H54 (cell line): ENCODE results near the gene PDAP1.
"Not testable (repeated sequence)": the region's sequence is repeated elsewhere in the genome, so short reads cannot be mapped to it uniquely, and the experiment has no call there.

Experiments used
- DNase-seq: peaks from one replicate; pipeline ENCODE4 v3.0.0; 2011; ENCODE audit warnings: low spot score, mixed read lengths; ENCODE audit not compliant: insufficient read length
- FAIRE-seq: peaks from 3 replicates; lab custom pipeline; 2011; peaks lifted over from hg19 to GRCh38; lab: Jason Lieb, UNC
- POLR2A ChIP-seq: IDR thresholded peaks from 2 replicates; pipeline ENCODE4 v1.6.1; 2011; ENCODE audit warnings: low read depth, mild to moderate bottlenecking, low read length

The PDAP1 gene

DNA sequence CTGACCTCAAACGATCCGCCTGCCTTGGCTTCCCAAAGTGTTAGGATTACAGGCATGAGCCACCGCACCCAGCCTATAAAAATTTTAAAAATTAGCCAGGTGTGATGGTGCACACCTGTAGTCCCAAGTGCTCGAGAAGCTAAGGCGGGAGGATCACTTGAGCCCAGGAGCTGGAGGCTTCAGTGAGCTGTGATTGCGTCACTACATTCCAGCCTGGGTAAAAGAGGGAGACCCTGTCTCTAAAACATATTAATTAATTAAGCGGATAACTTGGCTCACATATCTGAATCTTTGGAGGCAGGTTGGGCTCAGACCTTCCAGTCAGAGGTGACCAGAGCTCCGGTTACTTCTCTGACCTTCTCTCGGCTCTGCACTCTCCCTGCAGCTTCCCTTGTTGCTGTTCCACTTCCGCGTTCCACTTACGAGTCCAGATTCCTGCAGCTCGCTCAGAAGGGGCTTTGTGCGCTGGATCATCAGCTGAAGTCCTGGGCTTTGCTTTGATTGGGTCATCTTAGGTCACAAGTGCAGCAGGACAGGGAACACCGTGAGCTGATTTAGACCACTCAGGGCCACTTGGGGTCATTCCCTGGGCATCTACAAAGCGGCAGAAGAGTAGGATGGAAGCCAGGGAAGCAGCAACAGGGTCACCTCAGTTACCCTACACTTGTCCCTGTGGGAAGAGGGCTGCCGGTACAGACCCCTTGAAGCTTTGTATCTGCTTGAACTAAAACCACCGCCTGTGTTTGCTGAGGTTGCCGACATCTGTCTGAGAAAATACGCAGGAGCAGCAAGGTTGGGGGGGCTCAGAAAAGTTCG lies 35.9 kb downstream of the PDAP1 start:
- TF ChIP-seq POLR2A, result no peak
- FAIRE-seq, result no peak
- no peak for DNase-seq

DNA sequence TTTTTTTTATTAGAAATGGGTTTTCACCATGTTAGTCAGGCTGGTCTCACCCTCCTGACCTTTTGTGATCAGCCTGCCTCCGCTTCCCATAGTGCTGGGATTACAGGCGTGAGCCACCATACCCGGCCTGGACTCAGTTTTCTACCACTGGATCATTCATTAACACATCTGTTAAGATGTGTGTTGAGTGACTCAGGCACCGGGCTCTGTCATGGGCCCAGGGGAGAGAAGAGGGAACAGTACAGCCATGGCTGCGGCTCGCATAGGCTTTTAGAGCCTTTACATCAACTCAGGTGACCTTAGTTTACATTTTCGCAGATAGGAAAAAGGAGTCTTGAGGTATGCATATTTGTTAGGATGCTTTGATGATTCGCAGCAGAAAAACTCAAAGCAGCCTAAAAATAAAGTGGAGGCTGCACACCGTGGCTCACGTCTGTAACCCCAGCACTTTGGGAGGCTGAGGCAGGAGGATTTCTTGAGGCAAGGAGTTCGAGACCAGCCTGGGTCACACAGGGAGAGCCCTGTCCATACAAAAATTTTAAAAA lies 36.9 kb downstream of the PDAP1 start:
- no peak for TF ChIP-seq POLR2A
- DNase-seq (no peak), FAIRE-seq (no peak)

DNA sequence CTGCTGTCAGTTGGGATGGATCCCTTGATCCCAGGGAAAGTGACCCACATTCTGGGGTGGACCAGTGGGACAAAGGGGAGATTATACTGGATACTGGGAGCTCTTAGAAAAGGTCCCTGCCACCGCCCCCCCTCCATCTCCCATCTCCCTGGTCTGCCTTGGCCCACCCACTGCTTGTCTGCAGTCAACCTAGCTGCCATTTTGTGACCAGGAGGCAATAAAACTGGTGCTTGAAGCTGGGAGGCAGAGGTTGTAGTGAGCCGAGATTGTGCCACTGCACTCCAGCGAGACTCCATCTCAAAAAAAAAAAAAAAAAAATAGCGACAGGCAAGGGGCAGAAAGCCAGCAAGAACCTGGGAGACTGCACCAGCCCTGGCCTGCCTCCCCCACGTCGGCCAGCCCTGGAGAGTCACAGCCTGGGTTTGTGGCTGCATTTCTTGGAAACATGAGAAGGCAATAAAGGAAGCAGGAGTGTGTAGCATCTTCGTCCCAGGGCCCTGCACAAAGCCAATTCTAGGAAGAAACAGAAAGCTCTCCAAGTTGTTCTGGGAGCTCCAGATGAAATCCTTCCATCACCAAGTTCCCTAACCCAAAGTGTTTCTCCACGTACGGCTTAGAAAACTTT lies 38.5 kb downstream of the PDAP1 start:
- FAIRE-seq (no peak), DNase-seq (no peak)
- TF ChIP-seq POLR2A, result no peak

DNA sequence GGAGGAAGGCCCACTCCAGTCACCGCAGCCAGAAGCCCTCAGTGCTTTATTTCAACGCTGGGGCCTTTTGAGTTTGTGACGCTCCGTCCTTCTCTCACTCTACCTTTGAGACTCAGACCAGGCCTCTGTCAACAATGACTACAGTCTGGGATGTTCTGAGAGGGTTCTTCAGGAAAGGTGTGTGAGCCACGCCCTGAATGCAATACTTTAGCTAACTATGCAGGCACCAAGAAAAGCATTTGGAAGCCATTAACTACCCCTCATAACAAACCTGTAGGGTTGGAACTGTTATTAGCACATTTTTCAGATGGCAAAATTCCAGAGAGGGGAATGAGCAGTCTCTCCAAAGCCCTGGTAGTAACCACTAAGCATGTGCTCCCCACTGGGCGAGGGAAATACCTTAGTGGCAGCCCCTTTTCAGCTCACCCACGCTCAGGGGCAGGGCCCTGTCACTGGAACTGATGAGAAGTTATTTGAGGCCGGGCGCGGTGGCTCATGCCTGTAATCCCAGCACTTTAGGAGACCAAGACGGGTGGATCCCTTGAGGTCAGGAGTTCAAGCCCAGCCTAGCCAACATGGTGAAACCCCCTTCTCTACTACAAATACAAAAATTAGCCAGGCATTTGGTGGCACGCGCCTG lies 39.5 kb downstream of the PDAP1 start:
- FAIRE-seq (no peak), DNase-seq (no peak)
- TF ChIP-seq POLR2A, result no peak

DNA sequence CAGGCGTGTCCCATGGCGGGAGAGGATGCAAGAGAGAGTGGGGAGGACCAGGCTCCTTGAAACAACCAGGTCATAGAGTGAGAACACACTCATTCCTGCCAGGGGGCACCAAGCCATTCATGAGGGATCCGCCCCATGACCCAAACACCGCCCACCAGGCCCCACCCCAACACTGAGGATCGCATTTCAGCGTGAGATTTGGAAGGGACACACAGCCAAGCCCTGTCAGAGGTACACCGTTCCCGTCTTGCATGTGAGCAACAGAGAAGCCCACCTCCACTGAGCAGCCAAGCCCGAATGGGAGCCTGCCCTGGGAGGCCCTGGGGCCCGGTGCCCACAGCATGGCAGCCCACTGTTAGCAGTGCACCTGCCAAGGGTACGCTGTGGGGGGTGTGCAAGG lies 41.8 kb downstream of the PDAP1 start:
- no peak for TF ChIP-seq POLR2A
- FAIRE-seq, result no peak
- no peak for DNase-seq

DNA sequence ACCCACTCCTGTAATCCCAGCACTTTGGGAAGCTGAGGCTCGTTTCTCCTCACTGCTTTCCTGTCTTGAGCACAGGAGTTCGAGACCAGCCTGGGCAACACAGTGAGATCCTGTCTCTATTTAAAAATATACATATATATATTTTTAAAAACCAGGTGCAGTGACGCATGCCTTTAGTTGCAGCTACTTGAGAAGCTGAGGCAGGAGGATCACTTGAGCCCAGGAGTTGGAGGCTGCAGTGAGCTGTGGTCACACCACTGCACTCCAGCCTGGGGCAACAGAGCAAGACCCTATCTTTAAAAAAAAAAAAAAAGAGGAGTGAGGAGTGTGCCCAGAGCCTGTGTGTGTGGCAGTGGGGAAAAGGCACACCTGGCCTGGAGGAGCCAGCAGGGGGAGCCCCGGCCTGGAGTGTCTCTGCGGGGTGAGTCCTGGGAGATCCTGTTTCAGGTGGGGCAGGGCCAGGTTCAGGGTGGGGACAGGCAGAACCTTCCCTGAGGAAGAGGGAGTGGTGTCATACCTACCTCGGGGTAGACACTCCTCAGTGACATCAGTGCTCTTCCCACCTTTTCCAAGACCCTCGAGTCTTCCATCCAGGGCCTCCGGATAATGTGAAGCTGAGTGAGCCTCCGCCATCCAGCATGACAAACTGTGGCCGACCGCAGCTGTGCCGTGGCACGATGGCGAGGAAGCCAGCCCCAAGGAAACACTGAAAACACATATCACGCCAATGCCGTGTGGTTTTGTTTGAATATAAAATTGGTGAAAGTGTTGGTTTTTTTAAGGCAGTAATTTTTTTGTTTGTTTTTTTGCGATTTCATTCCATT lies 42.9 kb downstream of the PDAP1 start:
- no peak for FAIRE-seq
- no peak for DNase-seq
- TF ChIP-seq POLR2A, result no peak

DNA sequence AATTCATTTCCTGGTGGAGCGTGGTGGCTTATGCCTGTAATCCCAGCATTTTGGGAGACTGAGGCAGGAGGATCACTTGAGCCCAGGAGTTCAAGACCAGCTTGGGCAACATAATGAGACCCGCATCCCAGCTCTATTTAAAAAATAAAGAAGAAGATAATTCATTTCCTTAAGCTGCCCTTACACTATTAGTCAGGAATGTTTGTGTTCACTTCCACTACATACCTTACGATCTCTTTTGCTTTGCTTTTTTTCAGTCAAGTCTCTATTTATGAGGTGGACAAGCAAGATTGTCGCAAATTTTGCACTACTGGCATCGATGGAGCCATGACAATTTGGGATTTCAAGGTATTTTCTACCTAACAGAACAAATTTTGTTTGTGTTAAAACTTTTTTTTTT lies 45.1 kb downstream of the PDAP1 start:
- FAIRE-seq (no peak), DNase-seq (no peak)
- no peak for TF ChIP-seq POLR2A

DNA sequence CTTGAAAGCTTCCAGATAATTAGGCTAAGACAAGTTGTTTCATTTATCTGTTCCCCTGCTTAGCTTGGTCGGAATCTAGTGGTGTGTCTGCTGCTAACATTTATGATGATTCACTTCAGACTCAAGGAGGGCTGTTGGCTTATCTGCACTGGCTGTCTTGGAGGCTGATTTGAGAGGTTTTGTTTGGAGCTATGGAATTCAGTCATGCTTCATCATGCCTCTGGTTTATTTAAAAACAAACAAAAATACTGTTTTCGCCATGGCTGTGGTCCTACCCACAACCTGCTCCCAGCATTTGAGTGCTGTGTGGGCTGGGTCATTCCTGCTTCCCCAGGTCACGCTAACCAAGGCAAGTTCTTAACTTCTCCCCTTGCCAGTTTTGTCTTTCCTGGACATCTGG lies 45.6 kb downstream of the PDAP1 start:
- no peak for TF ChIP-seq POLR2A
- DNase-seq, result no peak
- no peak for FAIRE-seq

DNA sequence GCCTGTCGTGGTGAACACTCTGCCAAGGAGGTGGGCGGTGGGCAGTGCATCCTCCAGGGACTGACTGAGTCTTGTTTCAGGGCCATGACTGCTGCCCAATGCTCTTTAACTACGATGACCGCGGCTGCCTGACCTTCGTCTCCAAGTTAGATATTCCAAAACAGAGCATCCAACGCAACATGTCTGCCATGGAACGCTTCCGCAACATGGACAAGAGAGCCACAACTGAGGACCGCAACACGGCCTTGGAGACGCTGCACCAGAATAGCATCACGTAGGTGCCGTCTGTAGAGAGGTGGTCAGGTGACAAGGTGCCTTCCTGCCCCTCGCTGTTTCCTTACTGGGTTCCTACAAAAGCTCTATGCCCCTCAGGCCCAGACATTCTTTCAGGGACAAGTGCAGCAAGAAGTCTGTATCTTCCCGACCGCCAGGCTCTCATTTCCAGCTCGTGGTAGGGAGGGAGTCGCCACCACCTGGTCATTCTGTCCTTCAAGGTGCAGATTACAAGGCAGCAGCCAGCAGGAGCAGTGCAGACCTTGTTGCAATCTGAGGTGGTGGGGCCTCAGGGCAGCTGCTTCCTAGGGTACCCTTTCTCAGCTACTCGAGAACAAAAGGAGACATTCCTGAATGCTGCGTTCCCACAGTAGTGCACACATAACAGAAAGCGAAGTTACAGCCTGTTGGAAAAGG lies 48.8 kb downstream of the PDAP1 start:
- FAIRE-seq, result no peak
- no peak for TF ChIP-seq POLR2A
- DNase-seq, result no peak

DNA sequence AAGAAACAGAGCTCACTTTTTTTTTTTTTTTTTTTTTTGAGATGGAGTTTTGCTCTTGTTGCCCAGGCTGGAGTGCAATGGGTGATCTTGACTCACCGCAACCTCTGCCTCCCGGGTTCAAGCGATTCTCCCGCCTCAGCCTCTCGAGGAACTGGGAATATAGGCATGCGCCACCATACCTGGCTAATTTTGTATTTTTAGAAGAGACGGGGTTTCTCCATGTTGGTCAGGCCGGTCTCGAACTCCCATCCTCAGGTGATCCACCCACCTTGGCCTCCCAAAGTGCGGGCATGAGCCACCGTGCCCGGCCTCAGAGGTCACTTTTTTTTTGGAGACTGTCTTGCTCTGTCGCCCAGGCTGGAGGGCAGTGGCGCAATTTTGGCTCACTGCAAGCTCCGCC lies 49.9 kb downstream of the PDAP1 start:
- not testable (repeated sequence) for DNase-seq, FAIRE-seq

DNA sequence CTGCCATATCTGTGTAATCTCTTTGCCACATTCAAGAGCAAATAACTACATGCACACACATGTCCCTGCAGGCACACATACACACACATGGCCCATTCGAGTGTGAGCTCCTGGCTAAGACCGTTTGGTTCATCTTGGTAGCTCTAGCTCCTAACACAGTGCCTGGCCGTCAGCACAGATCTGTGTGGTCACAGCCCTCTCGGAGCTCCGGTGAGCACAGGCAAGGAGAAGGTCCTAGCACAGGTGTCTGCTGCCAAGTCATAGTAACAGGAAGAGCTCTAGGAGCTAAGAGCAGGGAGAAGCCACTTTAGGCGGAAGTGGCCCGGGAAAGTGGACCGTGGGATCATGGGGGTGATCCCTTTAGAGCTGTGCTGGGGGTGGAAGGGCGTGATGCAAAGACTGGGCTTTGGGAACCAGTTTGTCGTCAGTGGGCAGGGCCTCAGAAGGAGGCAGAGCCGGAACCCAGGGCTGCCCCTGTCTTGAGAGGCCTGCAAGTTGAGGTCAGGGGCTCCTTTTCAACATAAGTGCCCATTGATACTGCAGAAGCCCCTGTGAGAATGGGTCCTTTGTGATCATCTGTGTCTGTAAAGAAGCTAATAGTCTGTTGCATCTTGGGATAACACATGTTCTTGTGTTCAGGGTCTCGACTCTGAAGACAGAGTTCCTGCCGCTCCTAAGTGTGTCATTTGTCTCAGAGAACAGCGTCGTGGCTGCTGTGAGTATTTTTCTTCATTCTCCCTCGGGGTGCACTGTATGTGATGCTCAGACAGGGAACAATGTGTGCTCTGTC lies 50.5 kb downstream of the PDAP1 start:
- FAIRE-seq (no peak), DNase-seq (no peak)
- no peak for TF ChIP-seq POLR2A

DNA sequence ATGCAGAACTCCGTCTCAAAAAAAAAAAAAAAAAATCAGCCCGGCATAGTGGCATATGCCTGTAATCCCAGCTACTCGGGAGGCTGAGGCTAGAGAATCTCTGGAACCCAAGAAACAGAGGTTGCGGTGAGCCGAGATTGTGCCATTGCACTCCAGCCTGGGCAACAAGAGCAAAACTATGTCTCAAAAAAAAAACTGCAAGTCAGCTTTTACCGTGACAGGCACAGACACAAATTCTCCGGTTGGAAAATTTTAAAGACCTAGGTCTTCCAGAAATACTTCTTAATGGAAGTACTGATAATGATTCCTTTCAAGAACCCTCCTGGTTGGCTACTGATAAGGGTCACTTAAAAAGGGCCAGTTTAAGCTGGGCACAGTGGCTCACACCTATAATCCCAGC lies 53.3 kb downstream of the PDAP1 start:
- DNase-seq (no peak), FAIRE-seq (no peak)
- TF ChIP-seq POLR2A, result no peak

DNA sequence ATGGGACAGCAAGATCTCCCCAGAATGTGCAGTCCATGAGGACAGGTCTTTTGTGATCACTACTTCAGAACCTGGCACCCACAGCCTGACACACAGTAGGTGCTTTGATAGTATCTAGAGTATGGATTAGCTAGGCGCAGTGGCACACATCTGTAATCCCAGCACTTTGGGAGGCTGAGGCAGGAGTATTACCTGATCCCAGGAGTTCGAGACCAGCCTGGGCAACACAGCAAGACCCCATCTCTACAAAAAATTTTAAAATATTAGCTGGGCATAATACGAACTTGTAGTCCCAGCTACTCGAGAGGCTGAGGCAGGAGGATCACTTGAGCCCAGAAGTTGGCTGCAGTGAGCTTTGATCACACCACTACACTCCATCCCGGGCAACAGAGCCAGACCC lies 56.1 kb downstream of the PDAP1 start:
- DNase-seq (no peak), FAIRE-seq (no peak)
- TF ChIP-seq POLR2A, result no peak

DNA sequence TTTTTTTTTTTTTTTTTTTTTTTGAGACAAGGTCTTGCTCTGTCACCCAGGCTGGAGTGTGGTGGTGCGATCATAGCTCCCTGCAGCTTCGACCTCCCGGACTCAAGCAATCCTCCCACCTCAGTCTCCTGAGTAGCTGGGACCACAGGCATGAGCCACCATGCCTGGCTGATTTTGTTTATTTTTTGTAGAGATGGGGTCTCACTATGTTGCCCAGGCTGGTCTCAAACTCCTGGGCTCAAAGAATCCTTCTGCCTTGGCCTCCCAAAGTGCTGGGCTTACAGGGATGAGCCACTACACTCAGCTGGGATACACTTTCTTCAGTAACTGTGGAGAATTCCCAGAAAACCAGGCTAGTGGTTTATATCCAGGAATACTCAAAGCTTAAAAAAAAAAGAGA lies 57.8 kb downstream of the PDAP1 start:
- not testable (repeated sequence) for DNase-seq, FAIRE-seq
